GM19193 (cell line): Measurements from ENCODE around the gene ZFX.

Experiments used
- POLR2A ChIP-seq: IDR thresholded peaks from 4 replicates; pipeline ENCODE4 v1.6.1; 2011; ENCODE audit not compliant: insufficient read depth, insufficient read length; ENCODE audit errors: extremely low read depth

ZFX gene

DNA sequence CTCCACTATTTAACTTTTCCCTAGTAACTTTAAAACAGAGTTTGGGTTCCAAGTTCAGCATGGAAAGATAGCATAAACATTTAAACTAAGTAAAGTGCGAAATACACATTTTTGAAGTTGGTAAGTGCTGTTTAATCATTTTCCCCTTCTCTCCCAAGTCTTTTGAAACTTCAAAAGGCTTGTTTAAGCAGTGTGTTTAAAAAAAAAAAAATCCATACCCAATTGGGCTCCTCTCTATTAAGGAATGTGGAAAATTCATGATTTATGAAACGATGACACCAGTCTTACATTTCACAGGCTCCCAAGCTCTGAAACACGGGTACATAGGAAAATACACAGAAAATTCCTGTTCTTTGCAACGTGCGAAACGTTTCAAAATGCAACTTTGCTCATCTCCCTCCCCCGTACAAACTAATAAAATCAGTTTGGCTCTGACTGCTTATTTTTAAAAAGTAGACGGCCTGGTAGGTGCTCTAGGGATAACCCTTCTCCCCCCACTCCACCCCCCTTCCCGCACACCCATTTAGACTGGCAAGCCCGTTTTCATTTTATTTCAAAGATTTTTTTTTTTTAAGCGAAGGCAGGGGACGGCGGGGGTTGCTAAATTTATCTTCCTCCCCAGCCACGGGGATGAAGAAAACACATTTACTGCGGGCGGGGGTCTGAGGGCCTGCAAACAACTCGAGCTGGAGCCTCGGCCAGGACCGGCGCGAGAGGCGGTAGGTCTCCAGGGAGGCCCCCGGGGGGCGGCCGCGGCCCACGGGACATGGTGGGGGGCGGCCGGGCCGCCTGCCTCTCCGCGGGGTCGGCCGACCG lies 786 bp upstream of the ZFX start:
- TF ChIP-seq POLR2A: no peak

DNA sequence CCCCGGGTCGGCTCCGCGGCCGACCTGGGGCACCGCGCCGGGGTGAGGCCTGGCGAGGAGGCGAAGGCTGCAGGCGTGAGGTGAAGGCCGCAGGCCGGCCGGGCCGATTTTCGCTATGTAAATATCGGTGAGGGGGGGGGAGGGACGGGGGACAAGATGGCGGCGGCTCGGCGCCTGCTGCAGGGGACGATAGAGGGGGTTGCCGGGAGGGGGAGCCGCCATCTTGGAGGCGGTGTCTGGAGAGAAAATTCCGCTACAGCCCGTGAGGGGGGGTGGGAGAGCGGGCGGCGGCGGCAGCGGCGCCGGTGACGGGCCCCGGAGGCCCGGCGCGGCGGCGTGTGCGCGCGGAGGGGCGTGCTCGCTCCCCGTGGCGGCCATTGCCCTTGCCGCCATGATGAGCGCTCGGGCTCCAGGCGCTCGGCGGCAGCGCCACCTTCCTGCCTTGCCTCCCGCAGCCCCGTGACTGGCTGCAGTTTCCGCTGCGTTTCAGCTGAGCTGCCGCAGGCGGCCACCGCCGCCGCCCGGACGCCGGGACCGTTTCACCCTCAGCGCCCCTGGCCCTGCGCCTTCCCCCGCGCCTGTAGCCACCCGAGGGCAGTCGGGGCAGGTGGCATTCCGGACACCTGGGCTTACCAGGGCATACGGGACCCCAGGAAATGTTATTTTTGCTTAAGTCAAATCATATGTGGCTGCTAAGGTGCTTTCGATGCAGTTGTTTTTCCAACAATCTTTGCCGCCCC lies 692 bp downstream of the ZFX start:
- TF ChIP-seq POLR2A: peak; percentile 51

DNA sequence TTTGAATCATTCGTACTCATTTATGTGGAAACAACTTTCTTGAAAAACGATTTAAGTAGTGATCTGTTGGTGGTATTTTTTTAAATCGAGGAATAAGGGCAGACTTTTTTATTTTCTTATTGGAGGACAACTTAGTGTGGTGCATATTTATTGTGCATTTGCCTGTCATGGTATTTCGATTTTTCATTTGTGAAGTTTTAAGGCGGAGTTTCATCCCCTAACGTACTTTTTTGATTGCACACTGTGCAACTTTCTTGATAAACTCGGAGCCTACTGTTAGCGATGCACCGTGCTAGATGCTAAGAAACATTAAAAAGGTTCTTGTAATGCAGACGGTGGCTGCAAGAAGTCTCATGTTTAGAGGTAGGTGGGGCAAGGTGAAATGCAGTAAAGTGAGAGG lies 1.4 kb downstream of the ZFX start:
- no peak for TF ChIP-seq POLR2A

DNA sequence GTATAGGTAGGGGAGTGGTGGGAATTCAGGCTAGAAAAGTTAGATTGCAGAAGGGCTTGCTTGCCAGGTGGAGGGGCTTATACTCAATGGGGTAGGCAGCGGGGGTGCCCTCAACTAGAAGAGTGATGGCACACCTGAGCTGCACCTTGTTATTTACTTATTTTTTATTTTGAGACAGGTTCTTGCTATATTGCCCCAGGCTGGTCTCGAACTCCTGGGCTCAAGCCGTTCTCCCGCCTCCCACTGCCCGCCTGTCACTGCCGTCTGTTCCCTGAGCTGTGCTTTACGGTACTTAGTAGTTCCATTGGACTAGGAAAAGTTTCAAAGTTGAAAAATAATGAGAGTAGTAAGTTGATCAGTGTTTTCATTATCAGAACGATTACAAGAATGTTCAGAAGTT lies 2.0 kb downstream of the ZFX start:
- no peak for TF ChIP-seq POLR2A

DNA sequence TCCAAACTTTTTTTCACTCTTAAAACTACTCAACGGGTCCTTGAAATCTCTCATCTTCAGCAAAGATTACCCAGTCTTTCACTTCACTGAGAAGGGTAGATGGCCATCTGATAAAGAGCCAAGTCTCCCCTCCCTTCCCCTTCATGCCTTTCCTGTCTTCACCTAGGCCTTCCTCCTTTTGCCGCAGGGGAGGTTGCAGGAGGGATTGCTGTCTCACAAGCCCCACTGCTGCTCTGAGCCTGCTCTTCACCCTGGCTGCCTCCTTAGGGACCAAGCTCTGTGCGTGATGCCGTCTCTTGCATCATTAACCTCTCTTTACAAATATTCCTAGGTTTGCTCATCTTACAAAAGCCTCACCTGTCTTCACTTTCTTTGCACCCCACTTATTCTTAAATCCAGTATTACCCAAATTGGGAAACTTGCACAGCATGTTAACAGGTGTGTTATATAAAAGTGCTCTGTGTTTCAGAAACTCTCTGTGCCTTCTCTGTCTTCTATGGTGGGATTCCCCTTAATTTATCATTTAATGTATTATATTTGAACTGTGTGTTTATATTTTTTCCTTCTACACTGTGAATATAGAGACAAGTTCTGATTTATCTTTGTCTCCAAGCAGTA lies 3.8 kb downstream of the ZFX start:
- TF ChIP-seq POLR2A: no peak

DNA sequence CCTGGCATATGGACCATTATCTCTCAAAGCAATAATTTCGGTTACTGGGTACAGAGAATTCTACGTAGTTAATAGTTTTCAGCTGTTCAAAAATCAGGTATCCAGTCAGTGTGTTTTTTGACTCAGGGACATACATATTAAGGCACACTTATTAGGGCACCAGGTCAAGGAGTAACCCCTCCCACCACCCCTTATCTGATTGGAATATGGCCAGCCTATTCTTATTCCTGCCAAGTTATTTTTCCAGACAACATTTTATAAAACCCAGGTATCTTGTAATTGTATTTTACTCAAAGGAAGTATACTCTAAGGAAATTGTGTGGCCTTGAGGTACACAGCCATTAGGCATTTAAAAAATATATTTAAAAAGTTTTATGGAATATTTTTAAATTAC lies 4.3 kb downstream of the ZFX start:
- TF ChIP-seq POLR2A: no peak

DNA sequence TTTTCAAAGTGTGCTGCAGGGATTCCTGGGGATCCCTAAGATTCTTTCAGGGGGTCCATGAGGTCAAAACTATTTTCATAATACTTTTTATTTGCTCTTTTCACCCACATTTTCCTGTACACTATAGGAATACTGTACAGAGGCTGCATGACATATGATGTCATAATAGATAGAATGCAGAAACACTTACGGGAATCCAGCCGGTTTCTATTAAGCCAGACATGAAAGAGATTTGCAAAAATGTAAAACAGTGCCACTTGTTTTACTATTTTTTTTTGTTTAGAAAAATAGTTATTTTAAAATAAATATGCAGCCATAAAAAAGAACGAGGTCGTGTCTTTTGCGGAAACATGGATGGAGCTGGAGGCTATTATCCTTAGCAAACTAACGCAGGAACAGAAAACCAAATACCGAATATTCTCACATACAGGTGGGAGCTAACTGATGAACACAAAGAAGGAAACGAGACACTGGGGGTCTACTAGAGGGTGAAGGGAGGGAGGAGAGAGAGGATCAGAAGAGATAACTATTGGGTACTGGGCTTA lies 5.0 kb downstream of the ZFX start:
- no peak for TF ChIP-seq POLR2A

DNA sequence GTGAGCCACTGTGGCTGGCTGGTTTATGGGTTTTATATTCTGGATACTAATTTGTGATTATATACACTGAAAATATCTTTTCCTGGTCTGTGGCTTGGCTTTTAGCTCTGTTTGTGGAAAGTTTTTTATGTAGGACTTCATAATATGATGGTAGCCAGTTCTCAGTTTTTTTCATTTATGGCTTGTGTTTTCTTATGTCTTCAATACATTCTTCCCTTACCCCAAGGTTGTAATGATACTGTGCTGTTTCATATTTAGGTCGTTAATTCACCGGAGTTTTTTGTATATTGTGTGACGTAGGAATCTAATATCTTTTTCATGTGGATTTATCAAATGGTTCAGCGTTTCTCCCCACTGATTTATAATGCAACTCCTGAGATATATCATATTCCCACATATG lies 6.6 kb downstream of the ZFX start:
- TF ChIP-seq POLR2A: no peak

DNA sequence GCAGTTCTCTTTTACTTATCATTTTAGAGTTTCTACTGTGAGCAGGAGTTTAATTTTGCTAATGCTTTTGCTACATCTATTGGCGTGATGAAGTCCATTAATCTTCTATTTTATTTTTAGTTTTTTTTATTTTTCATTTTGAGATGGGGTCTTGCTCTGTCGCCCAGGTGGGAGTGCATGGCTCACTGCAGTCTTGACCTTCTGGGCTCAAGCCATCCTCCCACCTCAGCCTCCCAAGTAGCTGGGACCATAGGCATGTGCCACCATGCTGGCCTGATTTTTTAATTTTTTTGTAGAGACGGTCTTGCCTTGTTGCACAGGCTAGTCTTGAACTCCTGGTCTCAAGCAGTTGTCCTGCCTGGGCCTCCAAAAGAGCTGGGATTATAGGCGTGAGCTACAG lies 9.4 kb downstream of the ZFX start:
- no peak for TF ChIP-seq POLR2A

DNA sequence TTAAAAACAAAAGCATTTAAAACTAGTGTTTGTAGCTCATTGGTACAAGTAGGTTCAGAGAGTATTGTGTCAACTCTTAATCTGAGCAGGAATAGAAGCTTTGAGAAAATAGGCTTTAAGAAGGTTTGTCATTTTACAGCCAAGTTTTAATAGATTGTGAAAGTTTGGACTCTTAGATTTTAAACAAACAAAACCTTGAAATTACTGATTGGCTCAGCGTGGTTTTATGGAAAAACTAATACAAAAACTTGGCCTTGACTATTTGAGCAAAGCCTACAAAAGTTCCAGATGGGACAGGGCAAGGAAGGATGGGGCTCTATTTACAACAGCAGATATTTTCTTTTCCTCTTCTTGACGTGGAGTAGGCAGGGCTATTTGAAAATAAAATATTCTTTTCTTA lies 16.5 kb downstream of the ZFX start:
- TF ChIP-seq POLR2A: no peak

DNA sequence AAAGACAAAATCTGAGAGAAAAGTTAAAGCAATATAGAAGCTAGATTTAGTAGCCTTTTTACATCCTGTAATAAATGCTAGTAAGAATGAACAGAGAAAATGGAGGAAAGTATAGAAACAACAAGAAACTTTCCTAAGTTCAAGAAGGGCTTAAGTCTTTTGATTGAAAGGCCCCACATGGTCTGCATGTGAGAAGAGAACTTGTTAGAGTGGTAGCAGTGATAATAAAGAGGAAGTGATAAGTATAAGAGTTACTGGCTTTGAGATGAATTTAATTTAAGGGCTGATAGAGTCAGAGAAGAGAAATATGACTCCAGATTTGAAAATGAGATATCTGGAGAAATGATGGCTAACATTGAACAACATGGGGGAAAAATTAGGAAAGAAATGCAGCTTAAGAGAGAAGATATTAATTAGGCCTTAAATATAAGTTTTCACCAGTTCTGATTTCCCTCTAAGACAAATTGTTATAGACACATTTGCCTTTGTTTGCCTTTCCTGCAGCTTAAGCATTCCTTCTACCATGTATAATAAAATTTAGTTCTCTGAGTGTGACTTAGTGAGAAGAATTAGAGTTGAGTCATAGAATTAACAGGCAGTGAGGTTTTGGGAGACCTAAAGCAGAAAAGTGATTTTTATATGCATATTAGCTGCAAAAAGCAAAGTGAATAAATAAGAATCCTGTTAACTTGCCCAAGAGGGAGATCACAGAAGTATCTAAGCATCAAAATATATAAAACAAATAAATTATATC lies 18.4 kb downstream of the ZFX start:
- TF ChIP-seq POLR2A: no peak

DNA sequence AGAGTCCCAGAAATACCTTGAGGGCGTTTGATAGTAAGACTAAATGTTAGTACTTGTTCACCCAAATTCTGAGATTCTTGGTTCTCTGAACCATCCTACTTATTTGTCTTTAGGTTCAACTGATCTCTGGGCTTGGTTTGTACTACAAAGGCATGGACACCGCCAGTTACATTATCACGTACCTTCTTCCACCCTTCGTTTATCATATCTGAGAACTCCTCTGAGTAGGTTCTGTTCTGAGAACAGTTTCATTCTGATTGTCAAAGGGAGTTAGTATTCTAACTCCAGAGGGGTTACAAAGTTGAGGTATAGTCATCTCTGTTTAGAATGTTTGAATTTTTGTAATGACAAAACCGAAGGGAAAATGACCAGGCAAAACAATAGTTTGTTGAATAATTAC lies 19.3 kb downstream of the ZFX start:
- TF ChIP-seq POLR2A: no peak

DNA sequence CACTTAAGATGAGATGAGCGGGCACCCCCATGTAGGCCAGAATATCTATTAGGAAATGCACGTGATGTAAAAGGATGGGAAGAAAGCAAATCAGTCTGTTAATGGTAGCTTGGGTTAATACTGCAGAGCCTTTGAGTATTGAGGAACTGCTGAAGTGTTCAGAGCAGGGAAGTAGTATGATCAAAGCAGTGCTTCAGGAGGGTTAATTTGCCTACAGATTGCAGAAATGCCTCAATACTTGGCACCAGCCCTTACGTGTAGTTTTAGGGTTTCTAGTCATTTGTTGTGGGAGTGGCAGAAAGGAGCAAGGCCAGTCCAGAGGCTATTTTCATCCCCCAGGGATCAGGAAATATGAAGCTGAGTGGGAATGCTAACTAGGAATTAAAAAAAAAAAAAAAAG lies 19.7 kb downstream of the ZFX start:
- TF ChIP-seq POLR2A: no peak

DNA sequence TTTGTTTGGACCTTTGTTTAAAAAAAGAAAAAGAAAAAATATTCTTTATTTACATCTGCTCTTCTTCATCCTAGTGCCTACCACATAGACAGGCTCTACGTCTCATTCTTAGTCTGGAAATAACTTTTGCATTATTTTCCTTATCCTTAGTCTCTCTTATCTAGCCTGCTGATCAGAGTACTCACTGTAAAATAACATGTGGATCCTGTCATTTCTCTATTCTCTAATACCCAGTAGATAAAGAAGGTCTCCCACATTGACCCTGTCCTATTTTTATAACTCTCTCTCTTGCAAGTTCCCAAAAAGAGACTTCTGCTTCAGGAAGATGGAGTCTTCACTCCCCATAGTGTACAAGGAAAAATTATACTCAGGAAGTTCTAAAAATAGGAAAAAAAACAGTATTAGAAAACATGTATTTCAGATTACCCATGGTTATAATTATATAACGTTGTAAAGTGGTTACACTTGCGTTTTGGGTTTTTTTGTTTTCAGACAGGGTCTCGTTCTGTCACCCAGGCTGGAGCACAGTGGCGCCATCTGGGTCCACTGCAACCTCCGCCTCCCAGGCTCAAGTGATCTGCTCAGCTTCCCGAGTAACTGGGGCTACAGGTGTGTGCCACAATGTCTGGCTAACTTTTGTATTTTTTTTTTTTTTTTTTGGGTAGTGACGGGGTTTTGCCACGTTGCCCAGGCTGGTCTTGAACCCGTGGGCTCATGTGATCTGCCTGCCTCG lies 23.8 kb downstream of the ZFX start:
- no peak for TF ChIP-seq POLR2A
